Stimulated activated naive CD4-positive, alpha-beta T cell (primary cell): Measurements from ENCODE around the gene PJA2.
"Not testable (repeated sequence)": the region's sequence is repeated elsewhere in the genome, so short reads cannot be mapped to it uniquely, and the experiment has no call there.

Experiments
- DNase-seq, 6 experiments: peaks; one replicate each; lab custom pipeline; 2025; lab: John Stamatoyannopoulos, UW

The PJA2 gene

GRCh38 chr5:109309326-109310063 is 100.3 kb downstream of the PJA2 start:
- no peak for DNase-seq

- DNase-seq = no peak
These were observed 101.8 kb downstream of the PJA2 start for GRCh38 chr5:109307951-109308350.

DNA sequence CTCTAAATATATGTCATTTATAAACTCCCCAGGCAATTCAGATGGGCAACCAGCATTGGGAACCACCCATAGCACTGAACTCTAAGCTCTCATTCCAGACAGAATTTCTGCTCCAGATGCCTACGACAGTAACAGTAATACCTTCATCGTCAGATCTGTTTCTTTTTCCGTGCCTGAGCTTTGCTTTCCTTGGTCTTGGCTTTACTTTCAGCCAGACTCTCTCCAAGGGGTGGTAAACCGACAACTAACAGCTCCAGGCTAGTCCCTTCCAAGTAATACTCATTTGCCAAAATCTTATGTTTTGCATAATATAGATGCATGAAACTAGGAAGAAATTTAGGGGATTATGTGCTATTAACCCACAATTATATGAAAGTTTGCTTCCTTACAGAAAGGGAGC is 102.3 kb downstream of the PJA2 start:
- DNase-seq = no peak

DNA sequence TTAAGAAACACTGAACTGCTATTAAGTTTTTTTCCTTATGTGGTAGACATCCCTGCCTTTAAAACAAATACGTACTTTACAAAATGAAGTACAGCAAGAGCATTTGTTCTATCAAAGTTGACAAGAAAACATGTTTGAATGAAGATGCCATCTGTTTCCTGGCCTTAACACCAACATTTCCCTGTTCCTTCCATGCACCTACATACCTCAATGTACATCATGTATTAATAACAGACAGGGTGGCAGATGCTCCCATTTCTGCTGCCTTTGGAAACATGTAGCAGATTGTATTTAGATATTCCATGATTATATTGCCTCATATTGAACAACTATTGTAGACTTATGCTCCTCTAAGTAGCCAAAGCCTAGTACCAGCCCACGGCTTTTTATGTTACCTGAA is 104.4 kb downstream of the PJA2 start:
- DNase-seq = no peak

DNA sequence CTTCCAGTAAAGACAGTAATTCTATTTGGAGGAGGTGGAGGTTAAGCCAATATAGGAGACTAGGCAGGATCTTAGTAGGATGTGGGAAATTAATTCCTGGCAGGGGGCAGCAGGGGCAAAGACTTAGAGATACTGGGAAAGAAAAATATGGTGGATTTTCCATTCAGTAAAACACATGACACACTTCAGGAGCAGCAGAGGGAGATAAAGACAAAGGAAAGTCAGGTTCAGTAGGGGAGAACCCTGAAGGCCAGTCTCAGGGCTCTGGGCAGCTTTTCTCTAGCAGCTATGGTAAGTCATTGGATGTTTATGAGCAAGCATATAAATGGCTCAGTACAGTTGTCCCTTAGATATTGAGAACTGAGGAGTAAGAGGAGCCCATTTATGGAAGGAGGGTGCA is 105.5 kb downstream of the PJA2 start:
- DNase-seq = no peak

- DNase-seq = no peak
These were observed 109.4 kb downstream of the PJA2 start for GRCh38 chr5:109300367-109300766.

GRCh38 chr5:109299557-109299956 is 110.2 kb downstream of the PJA2 start:
- no peak for DNase-seq

DNA sequence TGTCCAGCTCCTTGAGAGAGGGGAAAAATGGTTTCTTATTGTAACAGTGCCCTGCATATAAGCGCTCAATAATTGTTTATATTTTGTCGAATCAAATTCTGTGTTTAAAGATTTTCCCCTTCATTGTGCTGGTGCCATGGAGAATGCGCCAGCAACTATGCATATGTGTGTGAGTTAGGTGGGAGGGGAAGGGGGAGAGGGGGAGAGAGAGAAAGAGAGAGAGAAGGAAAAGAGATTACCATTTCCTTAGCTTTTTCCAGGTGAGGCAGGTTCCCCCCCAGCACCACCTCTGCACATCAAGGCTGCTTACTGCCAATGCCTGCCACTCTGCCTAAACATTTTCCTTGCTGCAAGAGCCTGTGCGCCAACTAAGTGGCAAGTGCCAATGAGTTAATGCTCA is 111.0 kb downstream of the PJA2 start:
- no peak for DNase-seq

GRCh38 chr5:109297900-109298299 is 111.9 kb downstream of the PJA2 start:
- no peak for DNase-seq

DNA sequence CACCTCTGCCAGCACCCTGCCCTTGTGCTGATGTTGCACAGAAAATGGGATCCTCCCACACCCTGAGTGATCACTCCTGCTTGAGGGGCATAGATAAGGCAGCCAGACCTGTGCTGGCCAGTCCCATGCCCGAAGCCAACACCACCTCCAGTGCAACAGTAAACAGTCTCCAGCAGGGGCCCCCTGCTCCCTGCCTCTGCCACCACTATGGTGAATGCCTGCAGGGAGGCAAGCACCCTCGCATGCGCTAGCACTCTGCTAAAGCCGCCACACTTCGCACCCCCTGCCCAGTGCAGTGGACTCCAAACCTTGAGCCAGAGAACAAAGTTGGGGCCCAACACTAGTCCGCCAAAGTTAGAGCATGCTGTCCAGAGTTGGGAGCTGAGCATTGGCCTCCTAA is 118.7 kb downstream of the PJA2 start:
- no peak for DNase-seq

GRCh38 chr5:109290231-109290630 is 119.5 kb downstream of the PJA2 start:
- no peak for DNase-seq

GRCh38 chr5:109286628-109287027 is 123.1 kb downstream of the PJA2 start:
- not testable (repeated sequence) for DNase-seq
